Tibial artery (tissue), 4 donors: ENCODE results near the gene AOAH.
"Not testable (repeated sequence)": the region's sequence is repeated elsewhere in the genome, so short reads cannot be mapped to it uniquely, and the experiment has no call there.

ENCODE experiments used
- DNase-seq, 2 donors: peaks; one replicate each; pipeline ENCODE4 v3.0.0-alpha.2; 2019
- H3K27ac ChIP-seq, 2 donors: fragments of 200-600 bp; sonication (generic) in 1 of 2; 1 replicate in 1 of 2; 2 replicates in 1 of 2; pipeline ENCODE4 v1.5.1; 2018 to 2019; ENCODE audit warnings: mild to moderate bottlenecking in 1 of 2
- H3K27me3 ChIP-seq, 2 donors: fragments of 200-600 bp; sonication (generic) in 1 of 2; one replicate each; pipeline versions ENCODE4 v1.5.1 to v1.6.0; 2016 to 2019
- H3K36me3 ChIP-seq, 3 donors: fragments of 200-600 bp; sonication (generic) in 2 of 3; one replicate each; pipeline ENCODE4 v1.5.1; 2016 to 2019; ENCODE audit warnings: mild to moderate bottlenecking in 2 of 3
- H3K4me1 ChIP-seq, 4 donors: fragments of 200-600 bp; sonication (generic) in 2 of 4; 1 replicate in 3 of 4; 2 replicates in 1 of 4; pipeline ENCODE4 v1.5.1; 2016 to 2019
- H3K4me3 ChIP-seq, 2 donors: fragments of 200-600 bp; sonication (generic) in 1 of 2; 1 replicate in 1 of 2; 2 replicates in 1 of 2; pipeline ENCODE4 v1.5.1; 2018 to 2019; ENCODE audit warnings: mild to moderate bottlenecking in 2 of 2
- H3K9me3 ChIP-seq, 3 donors: fragments of 200-600 bp; sonication (generic) in 1 of 3; one replicate each; pipeline ENCODE4 v1.5.1; 2016 to 2019
- intact Hi-C: fragments of 100-400 bp; cut with DNase I; formaldehyde crosslinking; loops from one replicate; pipeline ENCODE4 v1.15.0; 2023; ENCODE audit warnings: low total_unique reads
- TF ChIP-seq, protein P1 (sequence below), 2 experiments: fragments of 200-600 bp in 1 of 2; fragments of 450-650 bp in 1 of 2; IDR thresholded peaks; one replicate each; pipeline ENCODE4 v1.5.1; 2017 to 2019; ENCODE audit warnings: antibody characterized with exemption in 2 of 2, mild to moderate bottlenecking in 1 of 2, moderate library complexity in 1 of 2

The AOAH gene

GRCh38 chr7:36651404-36651803 lies 72.9 kb downstream of the AOAH start:
- TF ChIP-seq, protein P1, sequence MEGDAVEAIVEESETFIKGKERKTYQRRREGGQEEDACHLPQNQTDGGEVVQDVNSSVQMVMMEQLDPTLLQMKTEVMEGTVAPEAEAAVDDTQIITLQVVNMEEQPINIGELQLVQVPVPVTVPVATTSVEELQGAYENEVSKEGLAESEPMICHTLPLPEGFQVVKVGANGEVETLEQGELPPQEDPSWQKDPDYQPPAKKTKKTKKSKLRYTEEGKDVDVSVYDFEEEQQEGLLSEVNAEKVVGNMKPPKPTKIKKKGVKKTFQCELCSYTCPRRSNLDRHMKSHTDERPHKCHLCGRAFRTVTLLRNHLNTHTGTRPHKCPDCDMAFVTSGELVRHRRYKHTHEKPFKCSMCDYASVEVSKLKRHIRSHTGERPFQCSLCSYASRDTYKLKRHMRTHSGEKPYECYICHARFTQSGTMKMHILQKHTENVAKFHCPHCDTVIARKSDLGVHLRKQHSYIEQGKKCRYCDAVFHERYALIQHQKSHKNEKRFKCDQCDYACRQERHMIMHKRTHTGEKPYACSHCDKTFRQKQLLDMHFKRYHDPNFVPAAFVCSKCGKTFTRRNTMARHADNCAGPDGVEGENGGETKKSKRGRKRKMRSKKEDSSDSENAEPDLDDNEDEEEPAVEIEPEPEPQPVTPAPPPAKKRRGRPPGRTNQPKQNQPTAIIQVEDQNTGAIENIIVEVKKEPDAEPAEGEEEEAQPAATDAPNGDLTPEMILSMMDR (IDR thresholded peaks at IDR 0.05), result no peak
- Histone ChIP-seq H3K36me3 (no peaks in the 10 kb centered on the region), H3K4me3 (no peak overlapping the region), H3K27ac (no peak overlapping the region), H3K4me1 (no peaks in the 10 kb centered on the region), H3K27me3 (no peaks in the 10 kb centered on the region), H3K9me3 (no peaks in the 10 kb centered on the region)
- no peak for DNase-seq
- intact Hi-C loops, result no loop called here

DNA sequence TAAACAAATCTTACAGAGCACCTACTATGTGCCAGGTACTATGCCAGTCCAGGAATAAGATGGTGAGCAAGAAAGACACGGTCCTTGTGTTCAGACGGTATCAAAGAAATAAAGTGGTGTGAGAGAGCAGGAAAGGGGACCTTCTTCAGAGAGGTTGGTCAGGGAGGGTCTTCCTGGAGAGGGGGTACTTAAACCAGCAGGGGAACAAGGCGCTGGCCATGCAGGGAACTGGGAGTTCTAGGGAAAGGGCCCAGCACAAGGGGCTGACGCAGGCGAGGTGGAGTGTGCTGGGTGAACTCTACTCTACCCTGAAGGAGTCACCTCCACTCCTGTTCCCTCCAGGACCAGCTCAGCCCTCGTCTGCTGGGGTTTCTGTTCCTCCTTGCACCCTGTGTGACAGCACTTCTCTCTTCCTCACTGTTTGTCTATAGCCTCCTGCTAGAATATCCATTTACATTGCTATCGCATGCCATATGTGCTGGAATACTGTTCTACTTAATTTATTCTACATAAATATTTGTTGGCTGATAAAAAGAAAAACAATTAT lies 73.5 kb downstream of the AOAH start:
- Histone ChIP-seq H3K9me3 (no peaks in the 10 kb centered on the region), H3K27ac (no peak overlapping the region), H3K36me3 (no peaks in the 10 kb centered on the region), H3K4me3 (no peak overlapping the region), H3K27me3 (no peaks in the 10 kb centered on the region), H3K4me1 (no peaks in the 10 kb centered on the region)
- intact Hi-C loops, result no loop called here
- TF ChIP-seq, protein P1 (IDR thresholded peaks at IDR 0.05), result no peak
- DNase-seq, result no peak

GRCh38 chr7:36650320-36650719 lies 74.0 kb downstream of the AOAH start:
- Histone ChIP-seq H3K4me1 (no peaks in the 10 kb centered on the region), H3K27ac (no peak overlapping the region), H3K36me3 (no peaks in the 10 kb centered on the region), H3K4me3 (no peak overlapping the region), H3K9me3 (no peaks in the 10 kb centered on the region), H3K27me3 (no peaks in the 10 kb centered on the region)
- intact Hi-C loops, result no loop called here
- no peak for DNase-seq
- TF ChIP-seq, protein P1 (IDR thresholded peaks at IDR 0.05), result no peak

DNA sequence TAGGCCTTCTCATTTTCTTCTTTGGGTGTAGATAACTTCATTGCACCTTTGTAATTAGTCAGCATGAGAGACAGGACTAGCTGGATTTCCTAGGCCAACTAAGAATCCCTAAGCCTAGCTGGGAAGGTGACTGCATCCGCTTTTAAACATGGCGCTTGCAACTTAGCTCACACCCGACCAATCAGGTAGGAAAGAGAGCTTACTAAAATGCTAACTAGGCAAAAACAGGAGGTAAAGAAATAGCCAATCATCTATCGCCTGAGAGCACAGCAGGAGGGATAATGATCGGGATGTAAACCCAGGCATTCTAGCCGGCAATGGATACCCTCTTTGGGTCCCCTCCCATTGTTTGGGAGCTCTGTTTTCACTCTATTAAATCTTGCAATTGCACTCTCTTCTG lies 75.0 kb downstream of the AOAH start:
- H3K27me3 ChIP-seq, H3K27ac ChIP-seq, H3K36me3 ChIP-seq, H3K9me3 ChIP-seq, H3K4me1 ChIP-seq, intact Hi-C loops, H3K4me3 ChIP-seq, DNase-seq: not testable (repeated sequence)

DNA sequence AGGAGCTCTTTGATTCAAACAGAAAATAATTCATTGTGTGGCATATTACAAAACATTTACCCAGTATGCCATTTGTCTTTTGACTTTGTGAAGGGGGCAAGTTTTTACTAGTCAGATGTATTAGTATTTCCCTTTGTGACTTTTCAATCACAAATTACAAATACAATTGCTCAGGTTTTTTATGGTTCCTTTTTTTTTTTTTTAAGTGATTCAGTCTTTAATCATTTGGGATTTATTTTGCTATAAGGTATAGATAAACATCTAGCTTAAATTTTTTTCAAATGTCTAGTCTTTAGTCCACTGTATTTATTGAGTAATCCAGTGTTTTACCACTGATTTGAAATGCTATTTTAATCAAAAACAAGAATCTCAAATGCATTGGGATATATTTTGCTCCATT lies 75.9 kb downstream of the AOAH start:
- TF ChIP-seq, protein P1 (IDR thresholded peaks at IDR 0.05), result no peak
- intact Hi-C loops, result no loop called here
- Histone ChIP-seq H3K27ac (no peak overlapping the region), H3K36me3 (no peaks in the 10 kb centered on the region), H3K9me3 (no peaks in the 10 kb centered on the region), H3K4me3 (no peak overlapping the region), H3K27me3 (no peaks in the 10 kb centered on the region), H3K4me1 (no peaks in the 10 kb centered on the region)
- no peak for DNase-seq

GRCh38 chr7:36644625-36645422 lies 79.5 kb downstream of the AOAH start:
- DNase-seq, result no peak
- H3K27ac ChIP-seq, result no peak overlapping the region

More at GRCh38 chr7:36644625-36645422, 79.5 kb downstream of the AOAH start:
- intact Hi-C loops, result no loop called here
- no peak overlapping the region for H3K4me3 ChIP-seq
- H3K4me1 ChIP-seq, result no peaks in the 10 kb centered on the region
- H3K36me3 ChIP-seq, result no peaks in the 10 kb centered on the region
- TF ChIP-seq, protein P1 (IDR thresholded peaks at IDR 0.05), result no peak
- H3K27me3 ChIP-seq, result no peaks in the 10 kb centered on the region
- H3K9me3 ChIP-seq, result no peaks in the 10 kb centered on the region
